Measurements from ENCODE around the gene MAPRE3. TPM values are rescaled to one million over a fixed set of nuclear protein-coding genes. Genes with fewer than 3 reads are reported as not detected.

The MAPRE3 gene
- total and polyA plus RNA-seq, 2 experiments from 2014 or later, result 7.9 to 23.0 TPM

DNA sequence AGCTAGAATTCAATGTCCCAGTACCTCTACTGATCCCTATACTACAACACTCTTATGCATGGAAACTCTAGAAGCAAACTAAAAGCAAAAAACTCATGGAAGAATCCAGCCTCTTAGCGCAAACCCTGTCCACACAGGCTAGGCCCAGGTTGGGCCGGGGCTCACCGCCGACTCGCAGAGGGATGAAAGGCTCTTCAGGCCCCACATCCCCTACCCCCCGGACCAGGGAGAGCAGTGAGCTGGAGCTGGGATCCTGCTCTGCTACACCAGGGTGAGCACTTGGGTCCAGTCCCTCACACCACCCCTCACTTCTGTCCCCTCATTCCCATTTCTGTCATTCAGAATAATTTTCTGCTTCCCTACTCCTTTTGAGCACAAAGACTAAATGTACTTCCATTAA lies 99.0 kb downstream of the MAPRE3 start:
- DNase-seq, result no peak
- no peaks in the 10 kb centered on the region for H4K20me1 ChIP-seq (ENCODE audit: insufficient read depth)
- H3K79me2 ChIP-seq (ENCODE audit: insufficient read depth), result peaks cover 65% of the 10 kb centered on the region
- H3K9ac ChIP-seq, result peak overlapping the region; percentile 96
- H3K4me2 ChIP-seq (ENCODE audit: unreplicated experiment), result peak overlapping the region; percentile 83
- 98% methylated on average over 6 of the region's 6 CpGs for WGBS, 2 experiments (ENCODE audit: low coverage in 1 of 2, low lambda C conversion rate in 2 of 2, missing lambda C conversion rate in 2 of 2)
- TF ChIP-seq EZH2phosphoT487 (IDR thresholded peaks at IDR 0.05; ENCODE audit: insufficient read depth, low read depth) (no peak), EZH2 (IDR thresholded peaks at IDR 0.05; ENCODE audit: insufficient read depth, poor library complexity, severe bottlenecking) (no peak)
- in situ Hi-C loops (cut with MboI), result no loop called here
- H3K27ac ChIP-seq, result no peak overlapping the region
- H3K36me3 ChIP-seq (ENCODE audit: low read depth), result peaks cover 20% of the 10 kb centered on the region
- no peaks in the 10 kb centered on the region for H3K9me3 ChIP-seq (ENCODE audit: low read depth)
- H3K9me2 ChIP-seq (ENCODE audit: insufficient read depth), result no peaks in the 10 kb centered on the region
- H3F3A ChIP-seq (ENCODE audit: insufficient read depth), result peaks cover 31% of the 10 kb centered on the region
- no peak overlapping the region for H2AFZ ChIP-seq
- peak overlapping the region; percentile 91 for H3K4me3 ChIP-seq
- H3K4me1 ChIP-seq (ENCODE audit: insufficient read depth), result peaks cover 21% of the 10 kb centered on the region
- H3K27me3 ChIP-seq (replicated peaks; ENCODE audit: insufficient read depth), result no peaks in the 10 kb centered on the region

DNA sequence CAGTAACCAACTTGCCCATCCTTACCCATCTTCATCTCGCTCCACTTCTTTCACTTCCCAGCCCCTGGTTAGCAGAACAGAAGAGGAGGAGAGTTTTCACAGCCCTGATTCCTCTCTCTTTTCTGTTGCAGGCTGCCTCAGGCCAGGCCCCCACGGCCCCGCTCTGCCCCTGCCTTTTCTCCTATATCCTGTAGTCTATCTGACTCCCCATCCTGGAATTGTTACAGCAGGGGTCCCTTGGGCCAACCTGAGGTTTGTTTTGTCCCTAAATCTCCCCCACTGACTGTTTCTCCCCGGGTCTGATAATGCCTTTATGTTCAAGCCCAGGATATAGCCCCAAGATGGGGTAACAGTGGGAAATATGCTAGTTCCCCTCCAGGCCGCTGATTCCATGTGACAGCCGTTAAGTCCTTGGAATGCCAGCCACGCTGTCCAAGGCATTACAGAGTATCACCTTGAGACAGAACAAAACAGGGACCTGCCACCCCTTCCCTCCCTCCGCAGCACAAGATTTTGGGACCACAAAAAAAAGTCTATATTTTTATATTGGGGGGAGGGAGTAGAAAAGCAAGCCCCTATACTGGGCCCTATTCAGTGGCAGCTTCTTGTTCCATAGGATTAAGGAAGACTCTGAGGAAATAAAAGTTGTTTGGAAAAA lies 99.7 kb downstream of the MAPRE3 start:
- no peak for DNase-seq
- H3K9me2 ChIP-seq (ENCODE audit: insufficient read depth), result no peaks in the 10 kb centered on the region
- H3K9ac ChIP-seq, result peak overlapping the region; percentile 96
- no peak for TF ChIP-seq EZH2 (IDR thresholded peaks at IDR 0.05; ENCODE audit: insufficient read depth, poor library complexity, severe bottlenecking)
- TF ChIP-seq EZH2phosphoT487 (IDR thresholded peaks at IDR 0.05; ENCODE audit: insufficient read depth, low read depth), result no peak
- H3K27me3 ChIP-seq (replicated peaks; ENCODE audit: insufficient read depth), result no peaks in the 10 kb centered on the region
- H3K9me3 ChIP-seq (ENCODE audit: low read depth), result no peaks in the 10 kb centered on the region
- peaks cover 21% of the 10 kb centered on the region for H3K4me1 ChIP-seq (ENCODE audit: insufficient read depth)
- no peaks in the 10 kb centered on the region for H4K20me1 ChIP-seq (ENCODE audit: insufficient read depth)
- peak overlapping the region; percentile 83 for H3K4me2 ChIP-seq (ENCODE audit: unreplicated experiment)
- H3K4me3 ChIP-seq, result peak overlapping the region; percentile 91
- no peak overlapping the region for H3K27ac ChIP-seq
- peaks cover 25% of the 10 kb centered on the region for H3F3A ChIP-seq (ENCODE audit: insufficient read depth)
- H3K36me3 ChIP-seq (ENCODE audit: low read depth), result peaks cover 20% of the 10 kb centered on the region
- WGBS, 2 experiments (ENCODE audit: low coverage in 1 of 2, low lambda C conversion rate in 2 of 2, missing lambda C conversion rate in 2 of 2), result 65 to 69% methylated on average over 8 of the region's 8 CpGs
- in situ Hi-C loops (cut with MboI), result no loop called here
- peaks cover 63% of the 10 kb centered on the region for H3K79me2 ChIP-seq (ENCODE audit: insufficient read depth)
- no peak overlapping the region for H2AFZ ChIP-seq

DNA sequence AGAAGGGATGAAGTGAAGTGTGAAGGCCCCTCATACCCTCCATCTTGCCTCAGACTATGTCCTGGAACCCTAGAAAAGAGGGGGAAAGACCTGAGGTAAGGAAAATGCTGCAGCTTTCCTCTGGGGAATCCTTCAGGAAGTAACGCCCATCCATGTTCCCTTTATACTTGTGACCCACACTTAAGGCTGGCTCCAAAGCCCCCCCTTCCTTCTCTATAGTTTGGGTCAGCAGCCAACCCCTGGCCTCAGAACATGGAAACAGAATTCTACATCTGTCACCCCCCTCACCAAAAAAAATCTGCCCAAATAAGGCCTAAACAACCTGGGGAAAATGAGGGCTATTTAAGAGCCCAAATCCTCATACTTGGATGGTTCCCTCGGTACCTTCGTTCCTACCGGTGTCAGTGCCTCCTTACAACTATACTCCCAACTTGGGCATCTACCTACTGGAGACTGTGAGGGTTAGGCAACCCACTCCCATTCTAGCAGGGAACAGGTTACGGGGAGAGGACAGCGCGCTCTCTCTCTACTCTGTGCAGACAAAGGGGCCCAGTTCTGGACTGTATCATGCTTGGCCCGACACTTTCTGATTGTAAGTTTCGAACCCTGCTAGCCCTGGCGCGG lies 100.3 kb downstream of the MAPRE3 start:
- H2AFZ ChIP-seq, result peak overlapping the region; percentile 73
- peak overlapping the region; percentile 69 for H3K27ac ChIP-seq
- peaks cover 21% of the 10 kb centered on the region for H3K4me1 ChIP-seq (ENCODE audit: insufficient read depth)
- H3K4me3 ChIP-seq, result peak overlapping the region; percentile 91
- peak overlapping the region; percentile 83 for H3K4me2 ChIP-seq (ENCODE audit: unreplicated experiment)
- in situ Hi-C loops (cut with MboI), result no loop called here
- H3K9ac ChIP-seq, result peak overlapping the region; percentile 96
- peaks cover 56% of the 10 kb centered on the region for H3K79me2 ChIP-seq (ENCODE audit: insufficient read depth)
- H3F3A ChIP-seq (ENCODE audit: insufficient read depth), result peaks cover 18% of the 10 kb centered on the region
- H3K27me3 ChIP-seq (replicated peaks; ENCODE audit: insufficient read depth), result no peaks in the 10 kb centered on the region
- H3K9me2 ChIP-seq (ENCODE audit: insufficient read depth), result no peaks in the 10 kb centered on the region
- no peaks in the 10 kb centered on the region for H4K20me1 ChIP-seq (ENCODE audit: insufficient read depth)
- no peak for DNase-seq
- WGBS, 2 experiments (ENCODE audit: low coverage in 1 of 2, low lambda C conversion rate in 2 of 2, missing lambda C conversion rate in 2 of 2), result 0 to 2% methylated on average over 11 of the region's 11 CpGs
- no peaks in the 10 kb centered on the region for H3K9me3 ChIP-seq (ENCODE audit: low read depth)
- TF ChIP-seq EZH2phosphoT487 (IDR thresholded peaks at IDR 0.05; ENCODE audit: insufficient read depth, low read depth) (no peak), EZH2 (IDR thresholded peaks at IDR 0.05; ENCODE audit: insufficient read depth, poor library complexity, severe bottlenecking) (no peak)
- peaks cover 14% of the 10 kb centered on the region for H3K36me3 ChIP-seq (ENCODE audit: low read depth)

DNA sequence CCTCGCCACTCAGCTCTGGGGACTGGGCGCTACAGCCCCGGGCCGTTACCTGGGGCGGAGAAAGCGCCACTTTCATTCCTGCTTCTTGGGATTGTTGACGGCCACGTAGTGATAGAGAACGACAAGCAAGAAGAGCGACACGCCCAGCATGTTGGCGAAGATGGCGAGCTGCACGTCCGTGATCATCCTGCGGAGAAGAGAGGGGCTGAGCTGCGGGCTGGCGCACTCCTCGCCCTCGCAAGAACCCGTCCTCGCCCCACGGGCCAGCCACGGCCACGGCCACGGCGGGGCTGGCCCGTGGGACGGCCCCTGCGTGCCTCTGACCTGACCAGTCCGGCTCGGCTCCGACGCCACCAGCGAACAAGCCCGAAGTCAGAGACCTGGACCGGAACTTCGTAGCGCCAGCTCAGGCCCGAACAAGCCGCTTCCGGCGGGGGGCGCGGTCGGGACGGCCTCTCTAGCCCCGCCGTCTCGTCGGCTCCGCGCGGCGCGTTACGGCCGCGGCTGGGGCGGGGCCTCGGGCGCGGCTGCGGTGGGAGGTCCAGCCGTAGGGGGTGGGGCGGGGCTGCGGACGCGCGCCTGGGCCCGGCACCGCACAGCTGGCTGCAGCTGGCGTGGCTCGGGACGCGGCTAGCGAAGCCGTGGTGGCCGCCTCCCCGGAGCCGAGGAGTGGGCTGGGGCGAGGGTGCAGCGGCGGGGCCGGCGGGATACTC lies 101.0 kb downstream of the MAPRE3 start, which contains the start of gene OST4:
Gene OST4 (minus strand): TSS at position 378 of the 713 bp plus-strand sequence.
- Histone ChIP-seq H3K36me3 (ENCODE audit: low read depth) (peaks cover 13% of the 10 kb centered on the region), H3F3A (ENCODE audit: insufficient read depth) (peaks cover 12% of the 10 kb centered on the region; the same call in 1 of the 2 replicates), H3K4me3 (peak within 1 kb of the TSS; percentile 91), H3K27ac (peak within 1 kb of the TSS; percentile 69), H3K9me2 (ENCODE audit: insufficient read depth) (no peaks in the 10 kb centered on the region), H4K20me1 (ENCODE audit: insufficient read depth) (no peaks in the 10 kb centered on the region), H3K4me2 (ENCODE audit: unreplicated experiment) (peak within 1 kb of the TSS; percentile 83), H3K9ac (peak within 1 kb of the TSS; percentile 96), H3K79me2 (ENCODE audit: insufficient read depth) (peaks cover 50% of the 10 kb centered on the region), H3K9me3 (ENCODE audit: low read depth) (no peaks in the 10 kb centered on the region), H3K4me1 (ENCODE audit: insufficient read depth) (peaks cover 21% of the 10 kb centered on the region), H3K27me3 (replicated peaks; ENCODE audit: insufficient read depth) (no peaks in the 10 kb centered on the region), H2AFZ (peak within 1 kb of the TSS; percentile 79)
- in situ Hi-C loops (cut with MboI), result no loop called here
- TF ChIP-seq EZH2 (IDR thresholded peaks at IDR 0.05; ENCODE audit: insufficient read depth, poor library complexity, severe bottlenecking), result no peak
- no peak for TF ChIP-seq EZH2phosphoT487 (IDR thresholded peaks at IDR 0.05; ENCODE audit: insufficient read depth, low read depth)
- 1% methylated on average over 48 to 77 of the region's 86 CpGs for WGBS, 2 experiments (ENCODE audit: low coverage in 1 of 2, low lambda C conversion rate in 2 of 2, missing lambda C conversion rate in 2 of 2)
- peak; percentile 98 for DNase-seq
